ENCODE data around the gene KMT2C.

KMT2C gene

DNA sequence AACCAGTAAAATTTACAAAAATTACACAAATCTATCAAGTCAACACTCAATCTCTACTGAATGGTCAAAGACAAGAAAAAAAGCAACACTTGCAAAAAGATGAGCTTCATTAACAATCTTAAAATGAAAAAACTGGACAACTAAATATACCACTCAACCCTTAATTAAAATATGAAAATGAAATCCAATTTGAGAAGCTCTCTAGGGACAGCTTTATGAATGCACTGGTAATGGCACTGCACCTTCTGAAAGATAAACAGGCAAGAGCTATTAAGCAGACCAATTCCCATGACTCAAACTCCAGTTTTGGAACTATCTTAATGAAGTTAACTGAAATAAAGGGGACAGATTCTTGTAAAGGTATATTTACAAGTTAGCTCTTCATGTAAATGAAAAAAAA is 274.6 kb downstream of the KMT2C start:
- Histone ChIP-seq H3K4me3 (ENCODE audit: control insufficient read depth in 1 of 7, extremely low read depth in 1 of 7, insufficient read depth in 4 of 7, low read depth in 2 of 7, low read length in 6 of 7) (no peak overlapping the region), H3K9me3 (ENCODE audit: control extremely low read depth in 1 of 5, control insufficient read depth in 4 of 5, insufficient read depth in 2 of 5, low read depth in 1 of 5, low read length in 4 of 5) (no peaks in the 10 kb centered on the region), H3K27ac (ENCODE audit: insufficient read depth in 1 of 2, low read depth in 1 of 2, low read length in 2 of 2, poor library complexity in 1 of 2, severe bottlenecking in 2 of 2) (no peak overlapping the region), H3K36me3 (ENCODE audit: control insufficient read depth in 4 of 4, insufficient read depth in 4 of 4, low read length in 3 of 4) (peaks cover 34 to 70% (median 51%) of the 10 kb centered on the region in 4 experiments), H3K4me1 (ENCODE audit: control extremely low read depth in 1 of 4, control insufficient read depth in 4 of 4, insufficient read depth in 4 of 4, low read length in 3 of 4) (no peaks in the 10 kb centered on the region), H3K27me3 (replicated peaks in 2 of 5; ENCODE audit: control insufficient read depth in 4 of 5, insufficient read depth in 5 of 5, low read length in 4 of 5) (no peaks in the 10 kb centered on the region)
- ChIA-PET POLR2A (no interaction called here), CTCF (interaction anchor here (1.3 to 1.8 kb wide), 3 partner anchors 9 to 19 kb away, joined by 3 to 4 read pairs (median 3); no protein-coding TSS in a partner anchor)
- no peak for DNase-seq

DNA sequence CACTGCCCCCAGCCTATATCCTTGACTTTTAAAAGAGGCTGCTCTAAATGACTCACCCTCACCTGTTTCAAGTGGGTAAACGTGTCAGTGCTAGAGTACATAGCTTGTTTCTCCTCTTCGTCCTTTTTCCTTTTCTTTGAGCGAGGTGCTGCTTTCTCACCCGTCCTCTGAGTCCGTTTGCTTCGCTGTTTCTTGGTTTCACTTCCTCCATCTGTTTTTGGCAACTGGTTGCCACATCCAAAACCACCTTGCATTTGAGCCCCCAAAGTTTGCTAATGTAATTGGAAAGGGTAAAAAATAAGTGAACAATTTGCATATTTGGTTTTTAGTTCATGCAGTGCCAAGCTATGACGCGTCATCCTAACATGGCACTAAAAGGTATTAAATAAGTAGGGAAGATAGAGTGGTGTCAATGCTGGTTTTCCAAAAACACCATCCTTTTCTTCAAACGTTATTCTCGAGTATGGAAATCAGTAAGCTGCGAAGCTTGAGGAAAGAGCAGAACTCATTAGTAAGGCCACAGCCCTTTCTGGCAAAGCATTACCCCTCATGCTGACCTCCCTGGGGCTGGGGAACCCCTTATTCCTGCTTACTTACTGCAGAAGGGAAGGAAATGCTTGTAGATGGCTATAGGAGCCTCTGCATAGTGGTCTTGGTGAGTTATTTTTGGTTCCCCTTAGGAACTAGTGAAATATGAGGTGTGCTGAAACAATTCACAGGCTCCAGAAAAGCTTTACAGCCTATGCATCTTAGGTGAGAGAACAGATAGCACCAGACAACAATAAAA is 276.8 kb downstream of the KMT2C start:
- no peak overlapping the region for H3K4me3 ChIP-seq (ENCODE audit: control insufficient read depth in 1 of 7, extremely low read depth in 1 of 7, insufficient read depth in 4 of 7, low read depth in 2 of 7, low read length in 6 of 7)
- CTCF ChIA-PET = interaction anchor here (1.1 to 1.2 kb wide), 2 partner anchors 11 to 14 kb away, joined by 3 read pairs; no protein-coding TSS in a partner anchor
- H3K4me1 ChIP-seq (ENCODE audit: control extremely low read depth in 1 of 4, control insufficient read depth in 4 of 4, insufficient read depth in 4 of 4, low read length in 3 of 4) = no peaks in the 10 kb centered on the region
- WGBS (ENCODE audit: insufficient coverage) = 90% methylated on average over 4 of the region's 11 CpGs
- H3K27ac ChIP-seq (ENCODE audit: insufficient read depth in 1 of 2, low read depth in 1 of 2, low read length in 2 of 2, poor library complexity in 1 of 2, severe bottlenecking in 2 of 2) = no peak overlapping the region
- no peaks in the 10 kb centered on the region for H3K9me3 ChIP-seq (ENCODE audit: control extremely low read depth in 1 of 5, control insufficient read depth in 4 of 5, insufficient read depth in 2 of 5, low read depth in 1 of 5, low read length in 4 of 5)
- POLR2A ChIA-PET = no interaction called here
- DNase-seq = peak in 1 of 3 donors; percentile 31
- peaks cover 43 to 81% (median 57%) of the 10 kb centered on the region in 4 experiments for H3K36me3 ChIP-seq (ENCODE audit: control insufficient read depth in 4 of 4, insufficient read depth in 4 of 4, low read length in 3 of 4)
- H3K27me3 ChIP-seq (replicated peaks in 2 of 5; ENCODE audit: control insufficient read depth in 4 of 5, insufficient read depth in 5 of 5, low read length in 4 of 5) = no peaks in the 10 kb centered on the region

DNA sequence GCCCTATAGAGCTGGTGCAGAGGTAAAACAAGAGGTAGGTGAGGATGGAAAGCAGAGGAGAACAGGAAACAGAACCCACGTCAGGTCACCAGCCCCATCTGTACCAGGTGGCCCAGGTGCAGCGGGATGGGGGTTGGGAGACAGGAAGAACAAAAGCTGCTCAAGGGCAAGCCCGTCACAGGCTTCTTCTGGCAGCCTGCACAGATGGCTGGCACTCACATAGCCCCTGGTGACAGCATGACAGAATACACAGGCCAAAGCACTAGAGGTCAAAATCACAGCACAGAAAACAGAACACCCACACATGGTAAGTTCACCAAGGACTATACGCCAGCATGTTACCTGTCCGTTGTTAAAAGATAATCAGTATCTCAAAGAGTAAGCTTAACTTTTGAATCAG is 283.5 kb downstream of the KMT2C start:
- ChIA-PET CTCF (interaction anchor here (0.8 to 1.5 kb wide), 2 partner anchors 8 to 9 kb away, joined by 3 to 4 read pairs; no protein-coding TSS in a partner anchor), POLR2A (interaction anchor here (1.3 kb wide), 1 partner anchor 13 kb away, joined by 4 read pairs; no protein-coding TSS in a partner anchor)
- no peaks in the 10 kb centered on the region for H3K27me3 ChIP-seq (replicated peaks in 2 of 5; ENCODE audit: control insufficient read depth in 4 of 5, insufficient read depth in 5 of 5, low read length in 4 of 5)
- H3K27ac ChIP-seq (ENCODE audit: insufficient read depth in 1 of 2, low read depth in 1 of 2, low read length in 2 of 2, poor library complexity in 1 of 2, severe bottlenecking in 2 of 2) = no peak overlapping the region
- H3K4me3 ChIP-seq (ENCODE audit: control insufficient read depth in 1 of 7, extremely low read depth in 1 of 7, insufficient read depth in 4 of 7, low read depth in 2 of 7, low read length in 6 of 7) = no peak overlapping the region
- no peaks in the 10 kb centered on the region for H3K9me3 ChIP-seq (ENCODE audit: control extremely low read depth in 1 of 5, control insufficient read depth in 4 of 5, insufficient read depth in 2 of 5, low read depth in 1 of 5, low read length in 4 of 5)
- H3K4me1 ChIP-seq (ENCODE audit: control extremely low read depth in 1 of 4, control insufficient read depth in 4 of 4, insufficient read depth in 4 of 4, low read length in 3 of 4) = no peaks in the 10 kb centered on the region
- H3K36me3 ChIP-seq (ENCODE audit: control insufficient read depth in 4 of 4, insufficient read depth in 4 of 4, low read length in 3 of 4) = peaks cover 36 to 91% (median 72%) of the 10 kb centered on the region in 4 experiments
- 93% methylated on average over 3 of the region's 5 CpGs for WGBS (ENCODE audit: insufficient coverage)
- DNase-seq = no peak

DNA sequence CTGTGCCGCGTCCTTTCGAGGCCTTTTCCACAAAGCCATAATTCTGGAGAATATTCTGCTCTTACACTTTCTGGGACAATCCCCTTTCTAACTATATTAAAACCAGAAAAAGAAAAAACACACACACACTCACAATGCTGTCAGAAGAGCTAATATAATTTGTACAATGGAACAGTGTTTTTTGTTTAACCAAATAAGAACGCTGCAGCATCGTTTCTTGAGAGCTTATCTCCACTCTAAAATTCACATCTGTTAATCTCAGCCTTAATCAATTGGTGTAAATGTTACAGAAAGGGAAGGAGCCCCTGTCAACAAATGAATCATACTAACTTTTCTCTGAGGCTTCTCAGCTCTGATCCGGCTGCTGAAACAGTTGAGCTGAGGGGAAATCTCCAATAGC is 286.4 kb downstream of the KMT2C start:
- H3K4me3 ChIP-seq (ENCODE audit: control insufficient read depth in 1 of 7, extremely low read depth in 1 of 7, insufficient read depth in 4 of 7, low read depth in 2 of 7, low read length in 6 of 7) = no peak overlapping the region
- H3K27me3 ChIP-seq (replicated peaks in 2 of 5; ENCODE audit: control insufficient read depth in 4 of 5, insufficient read depth in 5 of 5, low read length in 4 of 5) = no peaks in the 10 kb centered on the region
- ChIA-PET CTCF (interaction anchor here (1.1 to 1.7 kb wide), 2 partner anchors 10 to 13 kb away, joined by 3 to 4 read pairs; no protein-coding TSS in a partner anchor), POLR2A (interaction anchor here (1.2 kb wide), 1 partner anchor 46 kb away, joined by 4 read pairs; no protein-coding TSS in a partner anchor)
- peaks cover 0 to 12% (median 5%) of the 10 kb centered on the region in 4 experiments for H3K4me1 ChIP-seq (ENCODE audit: control extremely low read depth in 1 of 4, control insufficient read depth in 4 of 4, insufficient read depth in 4 of 4, low read length in 3 of 4)
- H3K36me3 ChIP-seq (ENCODE audit: control insufficient read depth in 4 of 4, insufficient read depth in 4 of 4, low read length in 3 of 4) = peaks cover 33 to 90% (median 69%) of the 10 kb centered on the region in 4 experiments
- no peaks in the 10 kb centered on the region for H3K9me3 ChIP-seq (ENCODE audit: control extremely low read depth in 1 of 5, control insufficient read depth in 4 of 5, insufficient read depth in 2 of 5, low read depth in 1 of 5, low read length in 4 of 5)
- H3K27ac ChIP-seq (ENCODE audit: insufficient read depth in 1 of 2, low read depth in 1 of 2, low read length in 2 of 2, poor library complexity in 1 of 2, severe bottlenecking in 2 of 2) = no peak overlapping the region
- no CpG with 5 or more reads among the region's 6 CpGs for WGBS (ENCODE audit: insufficient coverage)
- DNase-seq = peak in 1 of 3 donors; percentile 11

DNA sequence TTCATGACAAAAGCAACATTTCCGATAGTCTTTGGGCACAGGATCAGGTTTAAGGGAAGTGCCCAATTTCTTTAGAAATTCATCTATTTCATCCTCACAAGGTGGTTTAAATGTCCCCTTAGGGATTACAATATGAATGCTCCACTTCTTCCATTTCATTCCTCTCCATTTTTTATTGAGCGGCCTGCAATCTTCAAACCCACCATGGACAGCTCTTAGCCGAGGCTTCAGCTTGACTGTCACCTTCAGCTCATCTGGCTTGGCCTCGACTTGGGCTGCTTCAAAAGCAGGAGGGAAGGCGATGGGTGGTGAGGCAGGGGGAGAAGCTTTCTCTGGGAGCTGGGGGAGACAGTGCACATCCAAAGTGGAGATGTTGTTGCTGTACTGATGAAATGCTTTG is 287.1 kb downstream of the KMT2C start:
- peaks cover 29 to 90% (median 67%) of the 10 kb centered on the region in 4 experiments for H3K36me3 ChIP-seq (ENCODE audit: control insufficient read depth in 4 of 4, insufficient read depth in 4 of 4, low read length in 3 of 4)
- WGBS (ENCODE audit: insufficient coverage) = 100% methylated on average over 4 of the region's 5 CpGs

DNA sequence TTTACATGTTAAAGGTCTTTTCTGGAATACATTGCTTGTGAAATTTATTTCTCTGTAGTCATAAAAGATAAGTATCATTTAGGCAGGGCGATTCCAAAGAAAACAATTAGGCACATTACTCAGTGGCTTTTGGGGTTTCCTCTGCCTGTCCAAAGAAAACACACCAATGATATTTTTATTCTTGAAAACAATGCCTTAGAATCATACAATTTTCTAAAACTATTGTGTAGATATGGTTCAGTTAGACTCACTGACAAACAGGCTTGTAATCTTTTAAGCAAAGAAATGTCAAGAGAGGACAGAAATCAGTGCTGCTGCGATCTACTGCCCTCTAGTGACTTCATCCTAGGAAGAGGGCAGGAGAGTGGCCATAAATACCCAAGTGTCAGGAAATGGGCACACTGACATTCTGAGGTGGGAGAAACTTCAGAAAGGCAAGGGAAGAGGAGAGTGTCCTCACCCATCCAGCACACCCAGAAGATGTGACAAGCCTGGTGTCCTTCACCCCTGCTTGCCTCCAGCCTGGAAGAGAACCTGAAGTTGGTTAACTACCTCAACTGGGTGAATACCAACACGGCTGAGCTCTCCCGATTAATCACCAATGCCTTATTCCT is 289.8 kb downstream of the KMT2C start:
- Histone ChIP-seq H3K4me3 (ENCODE audit: control insufficient read depth in 1 of 7, extremely low read depth in 1 of 7, insufficient read depth in 4 of 7, low read depth in 2 of 7, low read length in 6 of 7) (no peak overlapping the region), H3K27ac (ENCODE audit: insufficient read depth in 1 of 2, low read depth in 1 of 2, low read length in 2 of 2, poor library complexity in 1 of 2, severe bottlenecking in 2 of 2) (no peak overlapping the region), H3K4me1 (ENCODE audit: control extremely low read depth in 1 of 4, control insufficient read depth in 4 of 4, insufficient read depth in 4 of 4, low read length in 3 of 4) (peaks cover 0 to 21% (median 10%) of the 10 kb centered on the region in 4 experiments), H3K36me3 (ENCODE audit: control insufficient read depth in 4 of 4, insufficient read depth in 4 of 4, low read length in 3 of 4) (peaks cover 16 to 83% (median 52%) of the 10 kb centered on the region in 4 experiments), H3K9me3 (ENCODE audit: control extremely low read depth in 1 of 5, control insufficient read depth in 4 of 5, insufficient read depth in 2 of 5, low read depth in 1 of 5, low read length in 4 of 5) (no peaks in the 10 kb centered on the region), H3K27me3 (replicated peaks in 2 of 5; ENCODE audit: control insufficient read depth in 4 of 5, insufficient read depth in 5 of 5, low read length in 4 of 5) (no peaks in the 10 kb centered on the region)
- 90% methylated on average over 3 of the region's 4 CpGs for WGBS (ENCODE audit: insufficient coverage)
- ChIA-PET POLR2A (no interaction called here), CTCF (interaction anchor here (1.0 to 2.5 kb wide), 5 partner anchors 11 to 22 kb away, joined by 3 to 12 read pairs (median 5); no protein-coding TSS in a partner anchor)
- peak; percentile 19 to 52 (median 52) for DNase-seq

More for the DNA sequence above, 287.1 kb downstream of the KMT2C start:
- H3K27ac ChIP-seq (ENCODE audit: insufficient read depth in 1 of 2, low read depth in 1 of 2, low read length in 2 of 2, poor library complexity in 1 of 2, severe bottlenecking in 2 of 2) = no peak overlapping the region
- no peak for DNase-seq
- no peaks in the 10 kb centered on the region for H3K27me3 ChIP-seq (replicated peaks in 2 of 5; ENCODE audit: control insufficient read depth in 4 of 5, insufficient read depth in 5 of 5, low read length in 4 of 5)
- peaks cover 0 to 13% (median 5%) of the 10 kb centered on the region in 4 experiments for H3K4me1 ChIP-seq (ENCODE audit: control extremely low read depth in 1 of 4, control insufficient read depth in 4 of 4, insufficient read depth in 4 of 4, low read length in 3 of 4)
- H3K9me3 ChIP-seq (ENCODE audit: control extremely low read depth in 1 of 5, control insufficient read depth in 4 of 5, insufficient read depth in 2 of 5, low read depth in 1 of 5, low read length in 4 of 5) = no peaks in the 10 kb centered on the region
- no peak overlapping the region for H3K4me3 ChIP-seq (ENCODE audit: control insufficient read depth in 1 of 7, extremely low read depth in 1 of 7, insufficient read depth in 4 of 7, low read depth in 2 of 7, low read length in 6 of 7)
- ChIA-PET POLR2A (interaction anchor here (1.2 kb wide), 1 partner anchor 46 kb away, joined by 4 read pairs; no protein-coding TSS in a partner anchor), CTCF (interaction anchor here (0.9 to 1.7 kb wide), 3 partner anchors 10 to 216 kb away, joined by 3 to 4 read pairs (median 3); no protein-coding TSS in a partner anchor)

All from common myeloid progenitor, CD34-positive (primary cell).